Measurements from ENCODE around the gene TNNT3. TPM values are rescaled to one million over a fixed set of nuclear protein-coding genes. Genes with fewer than 3 reads are reported as not detected.

The TNNT3 gene
- total RNA-seq, 1 donor from 2014 or later = 3.5 TPM

DNA sequence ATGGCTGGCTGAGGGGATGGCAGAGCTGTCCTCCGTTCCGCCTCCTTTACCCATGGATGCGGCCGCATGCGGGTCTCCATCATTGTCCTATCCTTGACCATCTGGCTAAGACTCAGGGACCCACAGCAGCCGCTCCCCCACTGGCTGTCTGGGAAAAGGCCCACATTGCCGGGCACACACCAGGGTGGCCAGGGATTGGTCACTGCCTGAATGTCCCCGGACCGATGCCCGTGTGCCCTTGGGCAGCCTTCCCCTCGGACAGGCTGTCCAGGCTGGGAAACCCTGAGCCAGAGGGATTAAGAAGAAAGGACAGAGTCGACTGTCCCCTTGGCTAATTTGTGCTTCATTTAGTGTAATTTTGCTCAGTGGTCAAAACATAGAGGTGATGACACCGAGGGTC lies 55.7 kb downstream of the TNNT3 start:
- Mint-ChIP-seq H3K27ac (no peak overlapping the region), H3K4me3 (no peak overlapping the region), H3K4me1 (no peaks in the 10 kb centered on the region), H3K9me3 (no peaks in the 10 kb centered on the region), H3K36me3 (ENCODE audit: low read depth) (no peaks in the 10 kb centered on the region), H3K27me3 (no peaks in the 10 kb centered on the region)
- intact Hi-C loops (cut with micrococcal nuclease) = no loop called here
- ChIA-PET CTCF (no interaction called here), POLR2A (no interaction called here)
- DNase-seq (no peak), ATAC-seq (ENCODE audit: low read depth) (no peak)
- TF ChIP-seq, protein P1, sequence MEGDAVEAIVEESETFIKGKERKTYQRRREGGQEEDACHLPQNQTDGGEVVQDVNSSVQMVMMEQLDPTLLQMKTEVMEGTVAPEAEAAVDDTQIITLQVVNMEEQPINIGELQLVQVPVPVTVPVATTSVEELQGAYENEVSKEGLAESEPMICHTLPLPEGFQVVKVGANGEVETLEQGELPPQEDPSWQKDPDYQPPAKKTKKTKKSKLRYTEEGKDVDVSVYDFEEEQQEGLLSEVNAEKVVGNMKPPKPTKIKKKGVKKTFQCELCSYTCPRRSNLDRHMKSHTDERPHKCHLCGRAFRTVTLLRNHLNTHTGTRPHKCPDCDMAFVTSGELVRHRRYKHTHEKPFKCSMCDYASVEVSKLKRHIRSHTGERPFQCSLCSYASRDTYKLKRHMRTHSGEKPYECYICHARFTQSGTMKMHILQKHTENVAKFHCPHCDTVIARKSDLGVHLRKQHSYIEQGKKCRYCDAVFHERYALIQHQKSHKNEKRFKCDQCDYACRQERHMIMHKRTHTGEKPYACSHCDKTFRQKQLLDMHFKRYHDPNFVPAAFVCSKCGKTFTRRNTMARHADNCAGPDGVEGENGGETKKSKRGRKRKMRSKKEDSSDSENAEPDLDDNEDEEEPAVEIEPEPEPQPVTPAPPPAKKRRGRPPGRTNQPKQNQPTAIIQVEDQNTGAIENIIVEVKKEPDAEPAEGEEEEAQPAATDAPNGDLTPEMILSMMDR (IDR thresholded peaks at IDR 0.05) = no peak

DNA sequence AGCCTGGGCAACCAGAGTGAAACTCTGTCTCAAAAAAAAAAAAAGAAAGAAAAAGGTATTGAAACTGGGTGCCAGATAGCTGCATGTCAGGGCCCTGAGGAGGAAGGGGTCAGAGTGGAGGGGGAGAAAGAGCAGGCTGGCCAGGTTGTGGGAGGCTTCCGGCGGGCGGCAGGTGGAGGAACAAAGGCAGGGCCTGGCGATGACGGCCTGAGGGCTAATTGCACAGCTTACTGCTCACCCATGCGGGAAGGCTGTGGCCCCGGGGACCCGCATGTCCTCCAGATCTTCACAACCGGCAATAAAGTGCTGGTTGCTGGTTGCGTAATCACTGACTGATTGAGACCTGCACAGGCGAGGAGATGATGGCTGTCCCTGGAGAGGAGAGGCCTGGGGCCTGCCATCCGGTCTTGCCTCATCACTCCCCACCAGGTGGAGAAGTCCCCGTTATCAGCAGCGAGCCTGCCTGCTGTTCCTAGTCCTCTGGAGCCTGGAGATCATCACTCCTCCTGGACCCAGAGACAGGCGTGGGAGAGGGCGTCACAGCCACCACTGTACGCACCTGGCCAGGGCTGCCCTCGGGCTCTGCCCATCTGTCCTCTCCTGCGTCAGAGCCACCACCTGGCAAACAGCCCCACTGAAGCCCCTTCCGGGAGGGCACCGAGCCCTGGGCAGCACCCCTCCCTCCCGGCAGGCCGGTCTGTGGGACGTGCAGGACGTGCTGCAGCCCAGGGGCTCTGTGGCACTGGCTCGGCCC lies 59.4 kb downstream of the TNNT3 start:
- TF ChIP-seq, protein P1 (IDR thresholded peaks at IDR 0.05) = no peak
- Mint-ChIP-seq H3K27me3 (no peaks in the 10 kb centered on the region), H3K4me1 (no peaks in the 10 kb centered on the region), H3K4me3 (no peak overlapping the region), H3K9me3 (no peaks in the 10 kb centered on the region), H3K27ac (no peak overlapping the region), H3K36me3 (ENCODE audit: low read depth) (no peaks in the 10 kb centered on the region)
- POLR2A ChIA-PET = no interaction called here
- intact Hi-C loops (cut with micrococcal nuclease) = no loop called here
- ATAC-seq (ENCODE audit: low read depth) (no peak), DNase-seq (no peak)
- CTCF ChIA-PET = no interaction called here

DNA sequence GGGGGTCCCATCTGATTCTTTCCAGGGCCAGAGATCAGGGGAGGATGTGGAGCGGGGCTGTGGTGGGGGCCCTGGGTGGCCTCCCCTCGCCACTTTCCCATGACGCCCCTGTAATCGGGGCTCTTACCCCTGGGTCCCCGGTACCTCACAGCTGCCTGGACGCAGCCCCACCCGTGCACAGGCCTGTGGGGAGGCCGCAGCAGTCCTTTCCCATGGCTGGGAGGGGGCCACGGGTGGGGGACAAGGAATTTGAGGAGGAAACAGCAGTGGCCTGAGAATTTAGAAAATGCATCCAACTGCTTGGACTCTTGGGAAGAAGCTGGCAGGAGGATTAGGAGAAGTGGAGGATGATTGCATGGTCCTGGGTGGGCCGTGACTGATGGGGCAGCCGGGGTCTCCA lies 60.1 kb downstream of the TNNT3 start:
- ChIA-PET POLR2A (interaction anchor here (0.6 kb wide), 1 partner anchor 1070 kb away, joined by 3 read pairs; no protein-coding TSS in a partner anchor), CTCF (no interaction called here)
- no peaks in the 10 kb centered on the region for H3K36me3 Mint-ChIP-seq (ENCODE audit: low read depth)
- H3K9me3 Mint-ChIP-seq = no peaks in the 10 kb centered on the region
- H3K4me3 Mint-ChIP-seq = no peak overlapping the region
- H3K27ac Mint-ChIP-seq = no peak overlapping the region
- intact Hi-C loops (cut with micrococcal nuclease) = no loop called here
- ATAC-seq (ENCODE audit: low read depth) (no peak), DNase-seq (no peak)
- TF ChIP-seq, protein P1 (IDR thresholded peaks at IDR 0.05) = no peak
- no peaks in the 10 kb centered on the region for H3K27me3 Mint-ChIP-seq
- no peaks in the 10 kb centered on the region for H3K4me1 Mint-ChIP-seq

DNA sequence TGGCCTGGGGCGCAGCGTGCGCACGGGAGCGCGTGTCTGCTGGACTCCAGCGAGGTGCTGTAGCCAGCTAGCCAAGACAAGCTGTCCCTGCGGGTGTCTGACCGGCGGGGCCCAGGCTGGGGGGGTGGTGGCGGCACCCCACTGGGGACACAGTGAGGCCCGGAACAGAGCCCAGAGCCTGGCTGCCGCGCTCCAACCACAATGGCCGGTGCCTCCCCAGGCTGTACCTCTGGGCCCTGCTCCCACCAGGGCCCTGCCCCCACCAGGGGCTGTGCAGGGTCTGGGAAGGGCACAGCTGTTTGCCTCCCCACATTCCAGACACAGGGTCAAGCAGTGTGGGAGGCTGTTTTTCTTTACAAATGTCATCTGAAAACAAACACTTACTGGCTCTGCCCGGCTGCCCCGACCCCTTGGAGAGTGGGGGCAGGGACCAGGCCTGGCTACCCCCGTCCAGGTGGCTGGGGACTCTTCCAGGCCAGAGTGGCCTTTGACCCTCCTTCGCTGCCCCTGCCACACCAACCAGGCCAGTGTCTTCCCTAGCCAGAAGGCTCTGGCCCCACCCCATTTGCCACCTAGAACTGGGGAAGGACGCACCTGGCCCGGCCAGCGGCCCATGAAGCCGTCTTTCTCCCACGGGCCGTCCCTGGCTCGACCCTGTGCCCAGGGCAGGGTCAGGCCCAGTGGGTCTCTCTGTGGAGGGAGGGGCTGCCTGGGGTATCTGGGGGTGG lies 63.5 kb downstream of the TNNT3 start:
- Mint-ChIP-seq H3K4me3 (no peak overlapping the region), H3K27ac (no peak overlapping the region), H3K27me3 (no peaks in the 10 kb centered on the region), H3K9me3 (no peaks in the 10 kb centered on the region), H3K36me3 (ENCODE audit: low read depth) (no peaks in the 10 kb centered on the region), H3K4me1 (no peaks in the 10 kb centered on the region)
- TF ChIP-seq, protein P1 (IDR thresholded peaks at IDR 0.05) = no peak
- CTCF ChIA-PET = no interaction called here
- DNase-seq (no peak), ATAC-seq (ENCODE audit: low read depth) (no peak)
- intact Hi-C loops (cut with micrococcal nuclease) = no loop called here
- POLR2A ChIA-PET = no interaction called here

DNA sequence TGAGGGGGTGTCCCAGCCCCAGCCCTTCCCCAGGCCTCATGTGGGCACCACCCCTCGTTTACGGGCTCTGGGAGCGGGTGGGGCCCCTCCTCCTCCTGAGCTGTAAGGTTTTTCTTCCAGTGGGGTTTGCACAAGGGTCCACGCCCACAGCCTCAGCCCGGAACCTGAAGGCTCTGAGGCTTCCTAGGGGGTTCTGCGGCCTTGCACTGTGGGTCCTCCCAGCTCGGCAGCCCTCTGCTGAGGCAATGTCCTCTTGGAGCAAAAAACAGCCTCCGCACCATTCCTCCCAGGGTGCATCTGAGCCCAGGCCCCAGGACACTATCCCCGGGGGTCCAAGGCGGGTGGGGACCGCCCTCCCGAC lies 64.1 kb downstream of the TNNT3 start:
- H3K27me3 Mint-ChIP-seq = no peaks in the 10 kb centered on the region
- no peaks in the 10 kb centered on the region for H3K9me3 Mint-ChIP-seq
- no peak overlapping the region for H3K27ac Mint-ChIP-seq
- intact Hi-C loops (cut with micrococcal nuclease) = no loop called here
- no peaks in the 10 kb centered on the region for H3K4me1 Mint-ChIP-seq
- H3K36me3 Mint-ChIP-seq (ENCODE audit: low read depth) = no peaks in the 10 kb centered on the region
- CTCF ChIA-PET = no interaction called here
- DNase-seq (no peak), ATAC-seq (ENCODE audit: low read depth) (no peak)
- H3K4me3 Mint-ChIP-seq = no peak overlapping the region
- TF ChIP-seq, protein P1 (IDR thresholded peaks at IDR 0.05) = no peak
- POLR2A ChIA-PET = no interaction called here

Data from activated B cell treated with CpG ODN at 0.5 μM for 24 hours (primary cell).